Activated CD4-positive, alpha-beta memory T cell treated with anti-CD3 and anti-CD28 coated beads, Interleukin-2, amount 10 ng/mL, durations not matched to agents 7 days and 5 days (primary cell): ENCODE data around the gene IL12B. TPM values are rescaled to one million over a fixed set of nuclear protein-coding genes. Genes with fewer than 3 reads are reported as not detected.
A peak's percentile ranks its signal among the peaks of the same experiment; 100 is the strongest.

Source experiments
- CTCF ChIA-PET: fragments of 350-600 bp; sonication (Branson Sonifier 250); formaldehyde crosslinking; loops from one replicate; lab custom pipeline; 2021; ENCODE audit warnings: antibody characterized with exemption, inconsistent platforms; lab: Charles Lee
- POLR2A ChIA-PET: fragments of 350-600 bp; sonication (Branson Sonifier 250); formaldehyde crosslinking; loops from one replicate; lab custom pipeline; 2021; ENCODE audit warnings: antibody characterized with exemption; lab: Charles Lee
- DNase-seq: peaks from one replicate; pipeline ENCODE4 v3.0.0-alpha.2; 2020
- H3K27ac Mint-ChIP-seq: one replicate; pipeline ENCODE4 v1.8.0; 2021; ENCODE audit warnings: mild to moderate bottlenecking, mixed read lengths
- H3K27me3 Mint-ChIP-seq: one replicate; pipeline ENCODE4 v1.8.0; 2021; ENCODE audit warnings: mixed read lengths
- H3K36me3 Mint-ChIP-seq: one replicate; pipeline ENCODE4 v1.8.0; 2021; ENCODE audit warnings: low read depth, mixed read lengths
- H3K4me1 Mint-ChIP-seq: one replicate; pipeline ENCODE4 v1.8.0; 2021; ENCODE audit warnings: mixed read lengths
- H3K4me3 Mint-ChIP-seq: one replicate; pipeline ENCODE4 v1.8.0; 2021; ENCODE audit warnings: mild to moderate bottlenecking, mixed read lengths
- H3K9me3 Mint-ChIP-seq: one replicate; pipeline ENCODE4 v1.8.0; 2021; ENCODE audit warnings: mixed read lengths
- total RNA-seq, 2 experiments: library from RNA; stranded (reverse); gene quantifications; one replicate each; pipeline ENCODE4 v1.2.3, GENCODE V29; 2021

The IL12B gene
- total RNA-seq, 2 experiments from 2014 or later: 0.08 TPM; not detected in 1

DNA sequence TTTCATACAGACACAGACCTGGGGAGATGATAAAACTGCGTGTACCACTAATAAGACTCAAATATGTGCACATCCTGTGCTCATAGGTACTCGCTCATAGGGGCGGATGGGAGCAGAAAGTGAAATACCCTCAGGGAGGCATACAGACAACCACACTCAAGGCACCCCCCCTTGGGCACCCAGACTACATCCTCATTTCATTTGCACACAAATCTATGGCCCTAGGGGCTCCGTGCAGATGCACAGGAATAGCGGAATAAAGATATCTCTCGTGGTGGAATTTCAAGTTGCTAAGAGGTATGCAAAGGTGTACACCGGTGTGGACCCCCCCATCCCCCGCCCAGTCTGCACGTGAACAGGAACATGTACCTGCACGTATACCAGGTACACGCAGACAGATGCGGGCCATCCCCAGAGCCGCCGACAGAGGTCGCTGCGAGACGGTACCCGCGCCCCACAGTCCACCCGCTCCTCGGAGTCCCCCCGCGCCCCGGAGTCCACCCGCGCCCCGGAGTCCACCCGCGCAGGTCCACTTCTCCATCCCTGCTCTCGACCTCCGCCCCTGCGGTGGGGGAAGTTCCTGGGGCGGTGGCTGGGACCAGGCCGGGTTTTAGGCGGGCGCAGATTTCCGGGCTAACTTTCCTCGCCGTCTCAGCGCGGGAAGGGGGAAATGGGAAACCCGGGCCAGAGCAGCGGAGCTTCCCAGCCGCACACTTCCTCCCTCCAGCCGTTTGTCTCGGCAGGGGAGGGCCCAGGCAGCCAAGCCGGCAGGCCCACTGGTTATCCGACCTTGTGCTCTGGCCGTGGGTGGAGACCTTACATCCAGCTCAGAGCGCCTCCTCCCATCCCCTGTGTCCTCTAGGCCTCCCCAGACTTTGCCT, 1.0 kb upstream of the IL12B start:
- POLR2A ChIA-PET: interaction anchor here (0.5 to 7.5 kb wide), 3 partner anchors 9 to 80 kb away, joined by 4 to 115 read pairs (median 9); no protein-coding TSS in a partner anchor
- Mint-ChIP-seq H3K36me3 (peaks cover 21% of the 10 kb centered on the region), H3K27ac (peak overlapping the region; percentile 65), H3K27me3 (peaks cover 30% of the 10 kb centered on the region), H3K4me1 (peaks cover 53% of the 10 kb centered on the region), H3K4me3 (peak overlapping the region; percentile 76), H3K9me3 (peaks cover 6% of the 10 kb centered on the region)
- peak; percentile 83 for DNase-seq
- CTCF ChIA-PET: interaction anchor here (0.7 to 2.5 kb wide), 19 partner anchors 10 to 656 kb away, joined by 3 to 21 read pairs (median 4); no protein-coding TSS in a partner anchor

DNA sequence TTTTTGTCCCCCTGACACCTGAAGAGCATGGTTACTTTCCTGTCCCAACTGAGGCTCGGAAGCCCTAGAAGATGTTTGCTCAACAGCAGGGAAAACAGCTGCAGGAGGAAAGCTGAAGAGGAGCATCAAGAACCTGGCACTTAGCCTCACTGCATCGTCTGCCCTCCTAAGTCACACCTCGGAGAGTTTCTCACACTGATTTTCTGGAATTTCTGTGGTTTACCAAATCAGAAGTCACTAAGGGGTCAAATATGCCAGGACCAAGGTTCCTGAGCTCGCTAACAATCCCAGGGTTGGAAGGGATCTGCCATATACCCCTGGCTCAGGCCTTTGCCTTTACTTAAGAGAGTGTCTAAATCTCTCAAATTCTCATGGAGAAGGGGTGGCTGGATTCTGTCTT, 5.3 kb downstream of the IL12B start:
- Mint-ChIP-seq H3K4me1 (peaks cover 2% of the 10 kb centered on the region), H3K27me3 (peaks cover 39% of the 10 kb centered on the region), H3K4me3 (no peak overlapping the region), H3K27ac (no peak overlapping the region), H3K36me3 (no peaks in the 10 kb centered on the region), H3K9me3 (no peaks in the 10 kb centered on the region)
- DNase-seq: no peak
- ChIA-PET CTCF (interaction anchor here (0.9 to 1.2 kb wide), 2 partner anchors 8 to 662 kb away, joined by 3 read pairs; no protein-coding TSS in a partner anchor), POLR2A (no interaction called here)

DNA sequence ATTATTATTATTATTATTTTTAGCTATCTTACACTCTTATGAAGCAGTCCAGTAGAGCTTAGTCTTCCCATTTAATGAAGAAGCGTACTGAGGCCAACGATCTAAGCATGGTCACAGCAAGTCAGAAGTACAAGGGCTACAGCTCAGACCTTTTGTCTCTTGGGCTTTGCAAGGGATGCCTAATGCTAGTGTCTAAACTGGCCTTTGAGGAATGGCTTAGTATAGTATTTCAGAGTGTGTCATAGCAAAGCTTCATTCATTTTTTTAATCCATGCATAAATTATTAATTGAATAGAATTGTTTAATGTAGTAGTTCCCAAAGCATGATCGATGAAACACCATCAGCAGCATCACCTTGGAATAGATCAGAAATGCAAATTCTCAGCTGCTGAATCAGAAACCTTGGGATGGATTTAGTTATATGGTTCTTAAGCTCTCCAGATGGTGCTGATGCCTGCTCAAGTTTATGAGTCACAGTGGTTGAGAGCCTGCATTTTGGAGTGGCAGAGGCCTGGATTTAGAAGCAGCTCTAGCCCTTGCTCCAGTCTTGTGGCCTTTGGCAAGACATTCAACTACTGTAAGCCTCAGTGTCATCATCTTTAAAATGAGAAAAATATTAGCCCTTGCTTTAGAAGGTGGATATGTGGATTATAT, 6.1 kb downstream of the IL12B start:
- H3K36me3 Mint-ChIP-seq: no peaks in the 10 kb centered on the region
- H3K4me3 Mint-ChIP-seq: no peak overlapping the region
- H3K27me3 Mint-ChIP-seq: peaks cover 42% of the 10 kb centered on the region
- H3K27ac Mint-ChIP-seq: no peak overlapping the region
- ChIA-PET POLR2A (no interaction called here), CTCF (interaction anchor here (0.6 to 0.9 kb wide), 2 partner anchors 663 to 783 kb away, joined by 3 to 5 read pairs; no protein-coding TSS in a partner anchor)
- no peaks in the 10 kb centered on the region for H3K9me3 Mint-ChIP-seq
- DNase-seq: no peak
- H3K4me1 Mint-ChIP-seq: no peaks in the 10 kb centered on the region

DNA sequence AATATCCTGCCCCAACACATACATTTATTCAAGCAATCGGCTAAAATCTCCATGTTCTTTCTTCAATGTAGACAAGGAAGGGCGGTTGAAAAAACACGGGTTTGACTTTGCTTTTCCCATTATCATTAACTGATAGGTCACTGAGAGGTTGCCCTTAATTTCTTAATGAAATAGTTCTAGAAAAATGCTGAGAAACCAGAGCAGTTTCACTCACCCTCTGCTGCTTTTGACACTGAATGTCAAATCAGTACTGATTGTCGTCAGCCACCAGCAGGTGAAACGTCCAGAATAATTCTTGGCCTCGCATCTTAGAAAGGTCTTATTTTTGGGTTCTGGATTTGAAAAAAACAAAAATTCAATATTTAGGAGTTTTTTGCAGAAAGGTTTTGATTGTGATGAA, 8.1 kb downstream of the IL12B start:
- Mint-ChIP-seq H3K9me3 (no peaks in the 10 kb centered on the region), H3K4me3 (no peak overlapping the region), H3K27me3 (peaks cover 35% of the 10 kb centered on the region), H3K36me3 (no peaks in the 10 kb centered on the region), H3K4me1 (no peaks in the 10 kb centered on the region), H3K27ac (no peak overlapping the region)
- CTCF ChIA-PET: no interaction called here
- POLR2A ChIA-PET: no interaction called here
- DNase-seq: no peak

DNA sequence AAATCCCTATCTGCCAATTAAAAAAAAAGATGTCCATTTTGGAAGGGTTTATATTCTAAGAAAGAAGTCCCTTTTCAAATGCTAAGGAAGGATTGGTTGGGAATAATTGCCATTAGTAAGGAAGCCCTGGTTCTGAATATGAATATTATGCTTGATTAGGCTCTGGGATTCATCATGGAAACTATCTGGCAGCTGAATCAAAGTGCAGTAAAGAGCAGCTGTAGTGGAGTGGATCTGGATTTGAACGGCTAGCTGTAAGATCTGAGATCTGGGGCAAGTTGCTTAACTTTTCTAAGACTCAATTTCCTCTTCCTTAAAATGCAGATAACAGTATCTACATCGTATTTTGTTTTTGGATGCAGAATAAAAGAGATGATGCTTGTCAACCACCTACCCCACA, 10.5 kb downstream of the IL12B start:
- no peak overlapping the region for H3K4me3 Mint-ChIP-seq
- H3K27me3 Mint-ChIP-seq: peaks cover 28% of the 10 kb centered on the region
- no peaks in the 10 kb centered on the region for H3K4me1 Mint-ChIP-seq
- DNase-seq: no peak
- ChIA-PET CTCF (interaction anchor here (1.1 to 1.6 kb wide), 2 partner anchors 9 to 12 kb away, joined by 4 to 5 read pairs; no protein-coding TSS in a partner anchor), POLR2A (no interaction called here)
- no peaks in the 10 kb centered on the region for H3K36me3 Mint-ChIP-seq
- H3K9me3 Mint-ChIP-seq: no peaks in the 10 kb centered on the region
- no peak overlapping the region for H3K27ac Mint-ChIP-seq

DNA sequence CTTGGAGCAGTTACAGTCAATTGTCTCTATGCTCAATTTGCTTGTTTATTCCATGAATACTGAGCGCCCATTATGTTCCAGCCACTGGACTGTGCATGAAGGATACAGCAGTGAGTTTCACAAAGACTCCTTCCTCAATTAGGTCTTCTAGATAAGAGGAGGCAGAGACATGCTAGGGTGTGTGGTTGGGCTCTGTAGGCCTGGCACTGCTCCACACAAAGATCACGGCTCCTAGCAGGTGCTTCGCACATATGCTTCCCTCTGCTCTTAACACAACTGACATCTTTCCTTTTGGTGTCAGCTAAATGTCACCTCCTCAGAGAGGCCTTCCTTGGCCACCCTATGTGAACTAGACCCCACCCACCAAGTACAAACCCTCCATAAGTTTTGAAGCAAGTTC, 10.9 kb downstream of the IL12B start:
- Mint-ChIP-seq H3K27me3 (peaks cover 25% of the 10 kb centered on the region), H3K27ac (no peak overlapping the region), H3K4me1 (no peaks in the 10 kb centered on the region), H3K9me3 (no peaks in the 10 kb centered on the region), H3K4me3 (no peak overlapping the region), H3K36me3 (no peaks in the 10 kb centered on the region)
- ChIA-PET CTCF (interaction anchor here (4.6 kb wide), 1 partner anchor 162 kb away, joined by 55 read pairs; no protein-coding TSS in a partner anchor), POLR2A (no interaction called here)
- DNase-seq: no peak

DNA sequence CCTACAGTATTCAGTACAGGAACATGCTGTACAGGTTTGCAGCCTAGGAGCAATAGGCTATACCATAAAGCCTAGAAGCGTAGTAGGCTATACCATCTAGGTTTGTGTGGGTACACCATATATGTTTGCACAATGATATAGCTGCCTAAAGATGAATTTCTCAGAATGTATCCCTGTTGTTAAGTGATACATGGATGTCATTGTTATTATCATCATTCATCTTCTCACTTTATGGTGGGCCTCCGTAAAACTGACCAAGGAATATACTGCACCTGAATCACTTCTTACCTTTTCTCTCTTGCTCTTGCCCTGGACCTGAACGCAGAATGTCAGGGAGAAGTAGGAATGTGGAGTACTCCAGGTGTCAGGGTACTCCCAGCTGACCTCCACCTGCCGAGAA, 11.8 kb downstream of the IL12B start:
- POLR2A ChIA-PET: no interaction called here
- Mint-ChIP-seq H3K9me3 (no peaks in the 10 kb centered on the region), H3K4me1 (no peaks in the 10 kb centered on the region), H3K36me3 (no peaks in the 10 kb centered on the region), H3K27me3 (peaks cover 25% of the 10 kb centered on the region), H3K4me3 (no peak overlapping the region), H3K27ac (no peak overlapping the region)
- CTCF ChIA-PET: interaction anchor here (1.5 to 4.6 kb wide), 5 partner anchors 9 to 163 kb away, joined by 3 to 55 read pairs (median 7); no protein-coding TSS in a partner anchor
- DNase-seq: no peak

DNA sequence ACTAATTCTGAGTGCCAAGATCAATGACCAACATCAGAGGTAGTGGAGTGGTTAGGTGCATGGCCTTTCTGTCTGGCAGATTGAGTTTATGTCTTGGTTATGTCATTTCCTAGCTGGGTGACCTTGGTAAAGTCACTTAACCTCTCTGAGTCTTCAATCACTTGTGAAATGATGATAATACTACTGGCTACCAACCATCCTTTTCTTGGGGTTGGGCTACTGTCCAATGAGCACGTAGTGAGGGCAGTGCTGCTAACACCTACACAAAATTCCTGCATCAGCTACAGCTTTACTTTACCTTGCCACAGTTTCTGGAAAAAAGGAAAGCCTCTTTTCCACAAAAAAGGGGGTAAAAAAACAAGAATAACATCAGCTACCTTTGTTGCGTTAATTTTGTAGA, 12.4 kb downstream of the IL12B start:
- CTCF ChIA-PET: interaction anchor here (0.9 to 4.6 kb wide), 12 partner anchors 8 to 198 kb away, joined by 3 to 55 read pairs (median 4); no protein-coding TSS in a partner anchor
- H3K36me3 Mint-ChIP-seq: no peaks in the 10 kb centered on the region
- POLR2A ChIA-PET: no interaction called here
- DNase-seq: no peak
- peaks cover 21% of the 10 kb centered on the region for H3K27me3 Mint-ChIP-seq
- H3K4me1 Mint-ChIP-seq: no peaks in the 10 kb centered on the region
- H3K9me3 Mint-ChIP-seq: no peaks in the 10 kb centered on the region
- H3K4me3 Mint-ChIP-seq: no peak overlapping the region
- H3K27ac Mint-ChIP-seq: no peak overlapping the region

DNA sequence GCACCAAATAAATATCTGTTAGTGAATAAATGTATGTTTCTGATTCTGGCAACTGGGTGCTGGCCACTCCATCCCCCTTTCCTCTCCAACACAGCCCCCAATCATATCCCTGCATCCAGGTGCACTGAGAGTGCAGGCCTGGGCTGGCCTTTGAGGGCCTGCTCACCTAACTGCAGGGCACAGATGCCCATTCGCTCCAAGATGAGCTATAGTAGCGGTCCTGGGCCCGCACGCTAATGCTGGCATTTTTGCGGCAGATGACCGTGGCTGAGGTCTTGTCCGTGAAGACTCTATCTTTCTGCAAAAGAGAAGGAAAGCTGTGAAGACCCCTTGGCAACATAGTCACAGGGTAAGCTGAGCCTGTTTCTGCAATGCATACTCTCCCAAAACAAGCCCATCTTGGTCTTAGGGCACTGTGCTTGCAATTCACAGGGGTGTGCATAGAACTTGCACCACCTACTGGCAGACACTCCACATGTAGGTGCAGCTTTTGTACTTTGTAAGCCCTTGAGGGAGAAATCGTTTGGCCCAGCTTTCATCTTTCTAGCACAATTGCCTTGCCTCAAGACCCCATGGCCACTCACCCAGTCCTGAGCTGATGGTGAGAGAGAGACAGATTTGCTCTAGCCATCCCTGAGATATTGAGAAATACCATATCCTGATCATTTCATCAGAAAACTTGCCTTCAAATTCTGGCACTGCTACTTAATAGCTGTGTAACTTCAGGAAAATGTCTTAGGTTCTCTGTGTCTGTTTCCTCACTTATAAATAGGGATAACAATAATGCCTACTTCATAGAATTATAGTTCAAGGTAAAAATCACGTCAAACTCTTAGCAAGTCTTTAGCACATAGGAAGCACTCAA, 13.5 kb downstream of the IL12B start:
- no peaks in the 10 kb centered on the region for H3K9me3 Mint-ChIP-seq
- DNase-seq: peak; percentile 56
- H3K27ac Mint-ChIP-seq: no peak overlapping the region
- H3K4me1 Mint-ChIP-seq: no peaks in the 10 kb centered on the region
- ChIA-PET CTCF (interaction anchor here (0.6 to 4.6 kb wide), 30 partner anchors 9 to 457 kb away, joined by 3 to 55 read pairs (median 3); no protein-coding TSS in a partner anchor), POLR2A (interaction anchor here (1.0 kb wide), 1 partner anchor 21 kb away, joined by 4 read pairs; no protein-coding TSS in a partner anchor)
- peaks cover 21% of the 10 kb centered on the region for H3K27me3 Mint-ChIP-seq
- no peak overlapping the region for H3K4me3 Mint-ChIP-seq
- no peaks in the 10 kb centered on the region for H3K36me3 Mint-ChIP-seq

DNA sequence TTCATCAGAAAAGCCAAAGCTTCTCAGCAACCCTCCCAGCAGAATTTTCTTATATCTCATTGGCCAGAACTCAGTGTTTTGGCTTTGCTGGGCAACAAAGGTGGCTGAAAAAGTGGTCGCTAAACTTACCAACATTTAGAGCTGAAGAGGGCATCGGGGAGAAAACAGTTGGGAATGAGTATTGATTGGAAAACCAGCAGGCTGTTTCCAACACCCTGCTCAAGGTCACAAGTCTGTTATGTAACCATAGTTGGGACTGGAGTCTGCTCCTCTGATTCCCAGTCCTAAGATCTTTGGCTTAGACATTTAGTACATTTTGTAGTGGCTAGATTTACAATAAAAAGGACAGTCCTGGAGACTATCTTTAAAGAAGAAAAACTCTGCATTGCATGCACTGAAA, 17.1 kb downstream of the IL12B start:
- Mint-ChIP-seq H3K27me3 (peaks cover 40% of the 10 kb centered on the region), H3K36me3 (no peaks in the 10 kb centered on the region), H3K4me1 (peaks cover 10% of the 10 kb centered on the region), H3K27ac (no peak overlapping the region), H3K4me3 (no peak overlapping the region), H3K9me3 (no peaks in the 10 kb centered on the region)
- POLR2A ChIA-PET: no interaction called here
- no peak for DNase-seq
- CTCF ChIA-PET: interaction anchor here (0.9 kb wide), 1 partner anchor 156 kb away, joined by 3 read pairs; no protein-coding TSS in a partner anchor

DNA sequence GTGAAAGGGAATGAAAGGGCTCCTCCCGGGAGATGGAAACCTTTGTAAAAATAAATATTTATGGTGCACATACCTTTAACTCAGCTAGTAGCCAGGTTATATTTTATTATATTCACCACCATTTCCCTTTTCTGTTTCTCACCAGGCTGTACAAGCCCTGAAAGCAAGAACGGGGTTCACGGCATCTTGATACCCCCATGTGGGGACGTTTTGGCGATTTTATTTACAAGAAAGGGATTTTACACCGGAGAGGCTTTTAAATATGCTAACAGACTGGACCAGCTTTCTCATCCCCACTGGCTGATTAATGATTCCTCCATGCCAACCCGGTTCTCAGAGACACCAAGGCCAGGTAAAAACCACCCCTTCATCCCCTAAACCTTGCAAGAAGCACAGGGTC, 19.2 kb downstream of the IL12B start:
- Mint-ChIP-seq H3K27ac (no peak overlapping the region), H3K9me3 (no peaks in the 10 kb centered on the region), H3K4me3 (no peak overlapping the region), H3K4me1 (peaks cover 10% of the 10 kb centered on the region), H3K36me3 (no peaks in the 10 kb centered on the region), H3K27me3 (peaks cover 43% of the 10 kb centered on the region)
- CTCF ChIA-PET: interaction anchor here (0.6 to 2.1 kb wide), 8 partner anchors 10 to 676 kb away, joined by 3 to 7 read pairs (median 5); no protein-coding TSS in a partner anchor
- DNase-seq: no peak
- POLR2A ChIA-PET: interaction anchor here (1.1 kb wide), 1 partner anchor 38 kb away, joined by 3 read pairs; no protein-coding TSS in a partner anchor

DNA sequence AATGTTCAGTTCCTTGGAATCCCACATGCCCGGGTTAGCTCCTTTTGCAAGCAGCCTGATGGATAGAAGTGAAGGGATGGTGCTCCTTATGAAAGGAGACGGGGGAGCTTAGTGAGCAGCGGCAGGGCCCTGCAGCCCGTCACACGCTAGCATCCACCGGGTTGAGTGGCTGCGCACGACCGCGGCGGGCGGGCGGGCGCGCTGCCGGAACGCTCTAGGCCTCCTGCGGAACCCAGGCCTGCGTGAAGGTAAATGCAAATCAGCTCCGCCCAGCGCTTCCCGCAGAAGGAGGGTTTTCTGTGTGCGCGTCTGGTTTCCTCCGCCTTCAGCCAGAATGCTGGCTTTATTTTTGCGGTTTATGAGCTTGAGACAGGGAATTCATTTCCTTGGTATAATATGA, 19.8 kb downstream of the IL12B start:
- peak; percentile 34 for DNase-seq
- no peak overlapping the region for H3K27ac Mint-ChIP-seq
- no peaks in the 10 kb centered on the region for H3K36me3 Mint-ChIP-seq
- ChIA-PET CTCF (interaction anchor here (0.6 to 2.1 kb wide), 8 partner anchors 9 to 677 kb away, joined by 3 to 7 read pairs (median 5); no protein-coding TSS in a partner anchor), POLR2A (interaction anchor here (1.1 kb wide), 1 partner anchor 38 kb away, joined by 3 read pairs; no protein-coding TSS in a partner anchor)
- H3K9me3 Mint-ChIP-seq: no peaks in the 10 kb centered on the region
- no peak overlapping the region for H3K4me3 Mint-ChIP-seq
- peaks cover 48% of the 10 kb centered on the region for H3K27me3 Mint-ChIP-seq
- peaks cover 10% of the 10 kb centered on the region for H3K4me1 Mint-ChIP-seq
